ENCODE results near the gene ASAH2. TPM values are rescaled to one million over a fixed set of nuclear protein-coding genes. Genes with fewer than 3 reads are reported as not detected.

The ASAH2 gene
- total RNA-seq, 1 donor from 2014 or later: 0.64 TPM

Other genes with a start within 250 kb of the ASAH2 start
- gene WASHC2A, start 183.6 kb downstream of the ASAH2 start, total RNA-seq: 27.3 and 34.6 TPM in 2 replicates

Measured in dermis microvascular lymphatic vessel endothelial cell (primary cell).